GM21619 (cell line): ENCODE results near the gene LINC00632.
"Not testable (repeated sequence)": the region's sequence is repeated elsewhere in the genome, so short reads cannot be mapped to it uniquely, and the experiment has no call there.

Experiments
- ATAC-seq: cut with Tn5 transposase; IDR thresholded peaks from one replicate; pipeline ENCODE4 v1.9.1; 2021; ENCODE audit not compliant: unreplicated experiment

The LINC00632 gene

GRCh38 chrX:140709421-140709846 lies at the start of gene LINC00632:
Gene LINC00632, plus strand, starts transcription at chrX:140709759.
- ATAC-seq = no peak

- ATAC-seq = no peak
Measured at GRCh38 chrX:140661643-140662042, 47.9 kb upstream of the LINC00632 start.

- no peak for ATAC-seq
Measured at GRCh38 chrX:140664939-140665338, 44.6 kb upstream of the LINC00632 start.

DNA sequence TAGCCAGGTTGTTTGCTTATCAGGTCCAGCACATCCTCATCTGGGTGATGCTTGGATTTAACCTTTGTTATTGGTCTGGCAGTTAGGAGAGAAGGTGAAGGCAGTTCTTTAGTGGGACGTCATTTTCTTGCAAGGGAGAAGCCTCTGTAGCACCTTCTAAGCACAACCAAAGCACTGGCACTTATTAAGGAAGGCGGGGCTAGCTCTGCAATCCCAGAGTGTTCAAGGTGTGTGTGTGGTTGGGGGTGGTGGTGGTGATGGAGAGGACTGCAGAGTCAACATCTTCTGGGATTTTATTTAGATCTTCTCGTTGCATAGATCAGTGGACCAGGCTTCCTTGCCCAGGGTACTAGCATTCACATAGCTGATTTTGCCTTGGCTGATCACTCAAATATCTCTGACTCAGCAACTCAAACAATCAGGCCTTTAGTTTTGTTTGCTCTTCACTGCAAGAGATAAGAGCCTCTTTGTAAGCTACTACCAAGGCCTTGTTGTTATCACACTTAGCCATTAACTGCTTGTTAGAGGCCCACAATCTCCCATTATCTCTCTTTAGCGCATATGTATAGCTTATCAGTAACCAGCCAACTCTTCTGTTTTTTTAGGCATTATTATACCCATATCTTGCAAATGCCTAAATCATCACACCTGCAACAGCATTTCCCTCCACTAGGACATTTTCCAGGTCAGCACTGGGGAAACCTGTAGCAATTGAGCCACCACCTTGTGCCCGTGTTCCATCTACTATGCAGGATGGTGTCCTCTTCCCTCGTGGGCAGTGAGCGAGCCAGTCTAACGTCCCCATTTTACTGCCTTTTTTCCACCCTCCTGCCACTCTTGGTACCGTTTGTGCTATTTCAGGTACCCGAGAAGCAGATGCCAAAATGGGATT lies 36.5 kb upstream of the LINC00632 start:
- ATAC-seq = no peak

- no peak for ATAC-seq
Measured at GRCh38 chrX:140687706-140688105, 21.9 kb upstream of the LINC00632 start.

GRCh38 chrX:140691596-140691995 lies 18.0 kb upstream of the LINC00632 start:
- not testable (repeated sequence) for ATAC-seq

DNA sequence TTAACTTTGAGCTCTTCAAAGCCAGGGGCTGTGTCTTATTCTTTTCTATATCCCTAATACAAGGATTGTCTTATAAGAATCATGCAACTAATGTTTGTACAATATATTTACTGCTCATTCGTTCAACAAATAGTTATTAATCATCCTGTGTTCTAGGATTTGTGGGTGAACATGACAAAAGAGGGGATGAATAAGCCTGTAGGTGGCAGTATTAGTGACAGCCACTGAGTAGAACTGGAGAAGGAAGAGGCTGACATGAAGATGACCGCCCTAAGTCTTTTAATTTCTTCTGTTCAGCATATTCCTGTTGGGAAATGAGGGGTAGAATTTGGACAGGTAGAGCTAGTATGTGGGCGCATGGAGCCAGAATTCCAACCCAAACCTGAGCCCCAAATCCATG lies 11.9 kb upstream of the LINC00632 start:
- ATAC-seq = no peak

- no peak for ATAC-seq
Measured at GRCh38 chrX:140701480-140701879, 8.1 kb upstream of the LINC00632 start.

GRCh38 chrX:140710710-140711109 lies 1.2 kb downstream of the LINC00632 start:
- ATAC-seq = no peak

DNA sequence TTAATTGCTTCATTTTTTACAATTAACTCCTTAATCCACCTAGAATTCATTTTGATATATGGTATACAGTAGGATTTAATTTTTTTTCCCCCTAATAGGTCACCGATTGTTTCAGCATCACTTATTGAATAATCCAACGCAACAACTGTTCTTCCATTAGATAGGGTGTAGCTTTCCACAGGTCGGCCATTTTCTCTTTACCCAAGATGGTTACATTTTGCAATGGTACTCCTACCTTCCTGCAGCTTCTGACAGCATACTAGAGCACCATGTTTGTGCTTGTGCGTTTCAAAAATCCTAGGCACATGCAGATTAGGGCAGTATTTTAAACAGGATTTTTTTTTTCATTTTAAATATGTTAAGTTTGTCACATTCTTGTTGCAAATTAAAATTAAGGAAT lies 2.3 kb downstream of the LINC00632 start:
- ATAC-seq = no peak

DNA sequence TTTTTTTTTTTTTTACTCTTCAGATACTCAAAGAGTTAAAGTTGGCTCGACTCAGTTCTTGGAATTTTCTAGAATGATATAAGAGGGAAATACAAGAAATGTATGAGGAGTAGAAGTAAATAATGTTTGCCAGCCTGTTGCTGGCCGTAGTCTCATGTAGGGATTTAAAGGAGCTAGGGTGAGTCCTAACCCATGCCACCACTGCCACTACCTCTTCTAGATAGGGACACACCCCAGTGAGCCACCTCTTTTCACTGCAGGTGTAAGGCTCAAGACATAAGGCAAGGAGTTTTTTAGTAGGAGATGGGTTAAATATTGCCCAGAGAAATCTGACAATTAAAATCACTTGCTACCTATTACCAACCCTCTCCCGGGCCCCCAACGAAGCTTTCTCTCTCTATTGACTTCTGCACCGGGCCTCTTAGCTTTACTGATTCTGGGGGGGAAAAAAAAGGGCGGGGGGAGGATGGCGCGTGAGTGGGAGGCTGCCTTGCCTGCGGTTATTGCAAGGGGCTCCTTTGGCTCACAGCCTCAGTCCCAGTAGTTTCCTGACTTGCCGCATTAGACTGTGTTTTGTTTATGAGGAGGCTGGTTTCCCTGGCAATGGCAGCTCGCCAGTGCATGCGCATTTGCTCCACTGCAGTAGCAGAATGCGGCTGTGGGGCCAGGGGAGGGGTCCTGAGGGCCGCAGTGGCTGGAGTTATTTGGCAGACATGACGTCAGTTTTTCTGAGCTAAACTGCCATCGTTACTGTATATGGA lies 3.0 kb downstream of the LINC00632 start:
- ATAC-seq = peak; percentile 51

DNA sequence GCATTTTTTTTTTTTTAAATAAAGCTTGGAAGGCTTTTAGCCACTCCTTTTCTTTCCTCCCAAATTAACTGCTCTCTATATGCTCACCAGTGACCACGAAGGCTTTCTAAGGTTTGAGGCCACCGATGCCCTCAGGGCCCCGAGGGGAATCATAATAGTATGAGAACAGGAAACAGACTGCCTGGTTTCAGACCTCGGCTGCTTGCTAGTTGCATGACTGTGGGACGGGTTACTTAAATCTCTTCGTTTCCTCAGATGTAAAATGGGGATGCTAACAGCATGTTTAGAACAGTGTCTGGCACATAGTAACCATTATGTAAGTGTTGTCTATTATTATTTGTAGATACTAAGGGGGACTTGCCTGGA lies 3.6 kb downstream of the LINC00632 start:
- ATAC-seq = peak; percentile 56

- no peak for ATAC-seq
Measured at GRCh38 chrX:140715787-140716186, 6.2 kb downstream of the LINC00632 start.

DNA sequence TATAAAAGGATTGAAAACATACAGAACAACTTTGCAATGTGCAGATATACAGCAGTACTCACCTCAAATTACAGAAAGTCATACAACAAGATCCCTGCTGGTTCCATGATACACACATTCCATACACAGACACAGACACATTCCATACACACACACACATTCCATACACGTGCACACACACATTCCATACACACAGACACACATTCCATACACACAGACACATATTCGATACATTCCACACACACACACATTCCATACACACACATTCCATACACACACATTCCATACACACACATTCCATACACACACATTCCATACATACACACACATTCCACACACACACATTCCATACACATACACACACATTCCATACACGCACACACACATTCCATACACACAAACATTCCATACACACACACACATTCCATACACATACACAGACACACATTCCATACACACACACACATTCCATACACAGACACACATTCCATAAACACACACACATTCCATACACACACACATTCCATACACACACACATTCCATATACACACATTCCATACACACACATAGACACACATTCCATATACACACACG lies 13.7 kb downstream of the LINC00632 start:
- no peak for ATAC-seq

- no peak for ATAC-seq
Measured at GRCh38 chrX:140724309-140724708, 14.8 kb downstream of the LINC00632 start.

DNA sequence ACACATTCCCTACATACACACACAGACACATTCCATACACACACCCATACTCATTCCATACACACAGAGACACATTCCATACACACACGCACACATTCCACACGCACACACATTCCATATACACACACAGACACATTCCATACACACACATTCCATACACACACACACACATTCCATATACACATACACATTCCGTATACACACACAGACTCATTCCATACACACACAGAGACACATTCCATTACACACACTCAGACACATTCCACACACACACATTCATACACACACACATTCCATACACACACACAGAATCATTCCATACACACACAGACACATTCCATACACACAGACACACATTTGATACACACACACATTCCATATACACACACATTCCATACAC lies 15.2 kb downstream of the LINC00632 start:
- no peak for ATAC-seq

GRCh38 chrX:140725500-140725899 lies 15.9 kb downstream of the LINC00632 start:
- ATAC-seq = no peak

DNA sequence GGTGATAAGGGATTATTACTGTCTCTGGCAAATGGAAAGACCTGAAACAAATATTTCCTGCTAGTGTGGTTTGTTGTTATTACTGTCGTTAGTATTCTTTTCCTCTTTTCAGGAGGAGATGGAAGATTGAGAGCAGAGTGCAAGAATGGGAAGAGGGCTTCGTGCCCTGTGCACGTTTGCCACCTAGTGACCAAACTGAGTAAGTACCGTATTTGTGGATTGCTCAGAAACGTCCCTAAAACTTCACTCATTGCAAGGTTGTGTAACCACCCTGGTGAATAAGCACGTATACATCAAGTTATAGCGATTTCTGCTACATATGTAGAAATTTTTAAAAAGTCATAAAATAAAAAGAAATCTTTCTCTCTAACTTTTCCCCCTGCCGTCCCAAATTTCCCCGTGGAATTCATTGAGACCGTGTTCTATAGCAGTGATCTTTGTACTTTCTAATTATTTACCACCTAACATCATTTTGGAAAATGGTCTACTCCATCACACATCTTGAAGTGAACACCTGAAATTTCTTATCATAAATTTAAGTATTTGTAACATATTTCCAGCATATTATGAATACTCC lies 24.3 kb downstream of the LINC00632 start:
- peak; percentile 62 for ATAC-seq

- ATAC-seq = no peak
Measured at GRCh38 chrX:140744085-140744484, 34.5 kb downstream of the LINC00632 start.

- no peak for ATAC-seq
Measured at GRCh38 chrX:140756941-140757340, 47.4 kb downstream of the LINC00632 start.

GRCh38 chrX:140762061-140762460 lies 52.5 kb downstream of the LINC00632 start:
- ATAC-seq = no peak
